GM19328 (cell line): ENCODE measurements around the gene SLC44A5.
"Not testable (repeated sequence)": the region's sequence is repeated elsewhere in the genome, so short reads cannot be mapped to it uniquely, and the experiment has no call there.

Experiments used
- ATAC-seq: cut with Tn5 transposase; IDR thresholded peaks from one replicate; pipeline ENCODE4 v1.9.1; 2021; ENCODE audit warnings: mild to moderate bottlenecking, moderate library complexity; ENCODE audit not compliant: unreplicated experiment

Gene SLC44A5

GRCh38 chr1:75611014-75611413 lies at the start of gene SLC44A5:
Gene SLC44A5, minus strand, starts transcription at chr1:75611114. Its CDS starts 69,667 bp downstream, at chr1:75541447.
- ATAC-seq: no peak

- ATAC-seq: no peak
Observed at GRCh38 chr1:75655931-75656330, 45.0 kb upstream of the SLC44A5 start.

- ATAC-seq: not testable (repeated sequence)
Observed at GRCh38 chr1:75647183-75647582, 36.3 kb upstream of the SLC44A5 start.

GRCh38 chr1:75645153-75645552 lies 34.2 kb upstream of the SLC44A5 start:
- not testable (repeated sequence) for ATAC-seq

- ATAC-seq: no peak
Observed at GRCh38 chr1:75643460-75643859, 32.5 kb upstream of the SLC44A5 start.

- ATAC-seq: no peak
Observed at GRCh38 chr1:75641325-75641724, 30.4 kb upstream of the SLC44A5 start.

- ATAC-seq: no peak
Observed at GRCh38 chr1:75640137-75640536, 29.2 kb upstream of the SLC44A5 start.

GRCh38 chr1:75632350-75632949 lies 21.5 kb upstream of the SLC44A5 start:
- peak; percentile 90 for ATAC-seq

GRCh38 chr1:75630998-75631397 lies 20.1 kb upstream of the SLC44A5 start:
- ATAC-seq: no peak

GRCh38 chr1:75630004-75630594 lies 19.2 kb upstream of the SLC44A5 start:
- no peak for ATAC-seq

- no peak for ATAC-seq
Observed at GRCh38 chr1:75625795-75626194, 14.9 kb upstream of the SLC44A5 start.

- ATAC-seq: no peak
Observed at GRCh38 chr1:75618382-75618781, 7.5 kb upstream of the SLC44A5 start.

- ATAC-seq: no peak
Observed at GRCh38 chr1:75616436-75617433, 5.8 kb upstream of the SLC44A5 start.

- ATAC-seq: no peak
Observed at GRCh38 chr1:75615613-75616435, 4.9 kb upstream of the SLC44A5 start.

GRCh38 chr1:75614399-75614756 lies 3.5 kb upstream of the SLC44A5 start:
- ATAC-seq: no peak

- ATAC-seq: no peak
Observed at GRCh38 chr1:75613916-75614315, 3.0 kb upstream of the SLC44A5 start.

GRCh38 chr1:75612976-75613375 lies 2.1 kb upstream of the SLC44A5 start:
- ATAC-seq: no peak

- no peak for ATAC-seq
Observed at GRCh38 chr1:75602486-75602885, 8.4 kb downstream of the SLC44A5 start.

GRCh38 chr1:75600781-75601180 lies 10.1 kb downstream of the SLC44A5 start:
- ATAC-seq: no peak

GRCh38 chr1:75594327-75594726 lies 16.6 kb downstream of the SLC44A5 start:
- ATAC-seq: no peak

- not testable (repeated sequence) for ATAC-seq
Observed at GRCh38 chr1:75593457-75593856, 17.5 kb downstream of the SLC44A5 start.
